GM23338 (cell line): ENCODE measurements around the gene MARCHF9. TPM values are rescaled to one million over a fixed set of nuclear protein-coding genes. Genes with fewer than 3 reads are reported as not detected.
A peak's percentile ranks its signal among the peaks of the same experiment; 100 is the strongest.

Experiments
- ATAC-seq: fragments of 200-7000 bp; cut with Tn5 transposase; 3 replicates; pipeline ENCODE4 v1.9.1; 2020
- DNase-seq: peaks from one replicate; pipeline ENCODE4 v3.0.0-alpha.2; 2015; ENCODE audit warnings: low spot score
- H2AFZ ChIP-seq: fragments of 200-600 bp; sonication (generic); 2 replicates; pipeline ENCODE4 v1.8.0; 2016; ENCODE audit warnings: antibody characterized with exemption, mild to moderate bottlenecking, moderate library complexity
- H3F3A ChIP-seq: fragments of 200-600 bp; sonication (generic); replicated peaks from 2 replicates; pipeline ENCODE4 v1.8.0; 2017; ENCODE audit warnings: antibody characterized with exemption, mixed run types, low read depth
- H3K27ac ChIP-seq: fragments of 200-600 bp; sonication (generic); 2 replicates; pipeline ENCODE4 v1.6.1; 2016; ENCODE audit warnings: low read depth
- H3K27me3 ChIP-seq: fragments of 200-600 bp; sonication (generic); 2 replicates; pipeline ENCODE4 v1.8.0; 2016; ENCODE audit warnings: mild to moderate bottlenecking, mixed run types, moderate library complexity; ENCODE audit not compliant: insufficient read depth
- H3K36me3 ChIP-seq: fragments of 200-600 bp; sonication (generic); 2 replicates; pipeline ENCODE4 v1.8.0; 2016; ENCODE audit warnings: mild to moderate bottlenecking; ENCODE audit not compliant: insufficient read depth
- H3K4me1 ChIP-seq: fragments of 200-600 bp; sonication (generic); 2 replicates; pipeline ENCODE4 v1.8.0; 2016; ENCODE audit warnings: mild to moderate bottlenecking, moderate library complexity; ENCODE audit not compliant: insufficient read depth
- H3K4me2 ChIP-seq: fragments of 200-600 bp; sonication (generic); 2 replicates; pipeline ENCODE4 v1.7.1; 2017; ENCODE audit warnings: mixed run types
- H3K4me3 ChIP-seq: fragments of 200-600 bp; sonication (generic); 2 replicates; pipeline ENCODE4 v1.6.1; 2016; ENCODE audit warnings: mixed run types
- H3K79me2 ChIP-seq: fragments of 200-600 bp; sonication (generic); replicated peaks from 2 replicates; pipeline ENCODE4 v1.8.0; 2017; ENCODE audit warnings: mild to moderate bottlenecking; ENCODE audit not compliant: insufficient read depth
- H3K9me2 ChIP-seq: fragments of 200-600 bp; sonication (generic); 2 replicates; pipeline ENCODE4 v1.8.0; 2017; ENCODE audit not compliant: insufficient read depth
- H4K20me1 ChIP-seq: fragments of 200-600 bp; sonication (generic); replicated peaks from 2 replicates; pipeline ENCODE4 v1.8.0; 2017; ENCODE audit warnings: mild to moderate bottlenecking; ENCODE audit not compliant: insufficient read depth
- H3K27ac Mint-ChIP-seq: 2 replicates; pipeline ENCODE4 v1.8.0; 2020; ENCODE audit warnings: inconsistent platforms, mild to moderate bottlenecking, moderate library complexity, mixed read lengths
- H3K27me3 Mint-ChIP-seq: 3 replicates; pipeline ENCODE4 v1.8.0; 2022; ENCODE audit warnings: low read depth, mild to moderate bottlenecking, moderate library complexity, mixed read lengths, inconsistent platforms; ENCODE audit not compliant: insufficient read depth, poor library complexity
- H3K36me3 Mint-ChIP-seq: 3 replicates; pipeline ENCODE4 v1.8.0; 2021; ENCODE audit warnings: low read depth, mild to moderate bottlenecking, inconsistent platforms, moderate library complexity, mixed read lengths
- H3K4me1 Mint-ChIP-seq: 3 replicates; pipeline ENCODE4 v1.8.0; 2020; ENCODE audit warnings: mild to moderate bottlenecking, inconsistent platforms, mixed read lengths
- H3K4me3 Mint-ChIP-seq: 3 replicates; pipeline ENCODE4 v1.8.0; 2021; ENCODE audit warnings: moderate library complexity, mild to moderate bottlenecking, inconsistent platforms, mixed read lengths
- H3K9me3 Mint-ChIP-seq: 3 replicates; pipeline ENCODE4 v1.8.0; 2020; ENCODE audit warnings: moderate library complexity, mild to moderate bottlenecking, inconsistent platforms, mixed read lengths
- CREB1 ChIP-seq: fragments of 250-450 bp; sonication (Bioruptor Pico); IDR thresholded peaks from 2 replicates; pipeline ENCODE4 v1.5.0; 2020; ENCODE audit warnings: low read depth, mild to moderate bottlenecking, moderate library complexity
- EZH2 ChIP-seq: fragments of 200-600 bp; sonication (generic); IDR thresholded peaks from one replicate; pipeline ENCODE4 v1.8.0; 2017; ENCODE audit warnings: antibody characterized with exemption, mild to moderate bottlenecking, low read depth; ENCODE audit not compliant: unreplicated experiment
- EZH2phosphoT487 ChIP-seq: fragments of 200-600 bp; sonication (generic); IDR thresholded peaks from one replicate; pipeline ENCODE4 v1.8.1; 2018; ENCODE audit warnings: antibody characterized with exemption; ENCODE audit not compliant: unreplicated experiment
- JUNB ChIP-seq: IDR thresholded peaks from one replicate; pipeline ENCODE4 v1.6.1; 2016; ENCODE audit warnings: antibody characterized with exemption; ENCODE audit not compliant: unreplicated experiment
- NANOG ChIP-seq: IDR thresholded peaks from 2 replicates; pipeline ENCODE4 v1.6.1; 2016; ENCODE audit warnings: antibody characterized with exemption, borderline replicate concordance
- POLR2AphosphoS5 ChIP-seq: IDR thresholded peaks from 2 replicates; pipeline ENCODE4 v1.6.1; 2016; ENCODE audit warnings: antibody characterized with exemption, low read depth
- REST ChIP-seq: IDR thresholded peaks from one replicate; pipeline ENCODE4 v1.6.1; 2018; ENCODE audit warnings: antibody characterized with exemption; ENCODE audit not compliant: unreplicated experiment
- STAT1 ChIP-seq: IDR thresholded peaks from one replicate; pipeline ENCODE4 v1.6.1; 2016; ENCODE audit warnings: antibody characterized with exemption; ENCODE audit not compliant: unreplicated experiment
- ZNF114 ChIP-seq: fragments of 250-450 bp; sonication (Bioruptor Pico); IDR thresholded peaks from 2 replicates; pipeline ENCODE4 v1.5.0; 2020; ENCODE audit warnings: mild to moderate bottlenecking, moderate library complexity
- ZNF331 ChIP-seq: fragments of 250-450 bp; sonication (Bioruptor Pico); IDR thresholded peaks from 2 replicates; pipeline ENCODE4 v1.5.0; 2020; ENCODE audit warnings: low read depth, mild to moderate bottlenecking, moderate library complexity
- polyA plus RNA-seq: library from polyadenylated mRNA; unstranded; fragments of >200 nt; fragmentation: Nextera tagmentation; extraction: Ambion mirVana; gene quantifications from 2 replicates; pipeline ENCODE4 v1.2.1, GENCODE V29; 2016
- total RNA-seq: library from RNA; depleted of rRNA; stranded (reverse); fragments of >200 nt; shearing (Covaris generic); gene quantifications from 2 replicates; pipeline ENCODE4 v1.2.3, GENCODE V29; 2014
- TF ChIP-seq, protein P1 (sequence below), 2 experiments: fragments of 200-600 bp in 1 of 2; sonication (generic) in 1 of 2; conservative IDR thresholded peaks; 2 replicates each; pipeline versions ENCODE4 v1.5.1 to v1.6.1; 2016 to 2017; ENCODE audit warnings: antibody characterized with exemption in 2 of 2, low read depth in 2 of 2, mild to moderate bottlenecking in 2 of 2, moderate library complexity in 1 of 2
- TF ChIP-seq, protein P2 (sequence below): fragments of 250-450 bp; sonication (Bioruptor Pico); IDR thresholded peaks from 2 replicates; pipeline ENCODE4 v1.5.0; 2020; ENCODE audit warnings: mild to moderate bottlenecking, moderate library complexity
- TF ChIP-seq, protein P3 (sequence below): IDR thresholded peaks from 2 replicates; pipeline ENCODE4 v1.6.1; 2016; ENCODE audit warnings: antibody characterized with exemption

The MARCHF9 gene
- total and polyA plus RNA-seq, 2 experiments from 2014 or later = 2.9 to 3.3 TPM

- Histone ChIP-seq H3K4me1 (peaks cover 19% of the 10 kb centered on the region), H3F3A (peaks cover 10% of the 10 kb centered on the region), H3K4me2 (no peak overlapping the region), H3K36me3 (no peaks in the 10 kb centered on the region), H3K27me3 (peaks cover 100% of the 10 kb centered on the region), H3K79me2 (no peaks in the 10 kb centered on the region), H3K4me3 (no peak overlapping the region), H3K27ac (no peak overlapping the region), H4K20me1 (no peaks in the 10 kb centered on the region; the same call in 1 of the 2 replicates), H2AFZ (no peak overlapping the region), H3K9me2 (no peaks in the 10 kb centered on the region)
- peaks cover 31% of the 10 kb centered on the region for H3K4me1 Mint-ChIP-seq
- peaks cover 2% of the 10 kb centered on the region for H3K9me3 Mint-ChIP-seq
- H3K4me3 Mint-ChIP-seq = peak overlapping the region; percentile 7; the same call in 1 of the 3 replicates
- peaks cover 91% of the 10 kb centered on the region for H3K27me3 Mint-ChIP-seq
- TF ChIP-seq, protein P1, sequence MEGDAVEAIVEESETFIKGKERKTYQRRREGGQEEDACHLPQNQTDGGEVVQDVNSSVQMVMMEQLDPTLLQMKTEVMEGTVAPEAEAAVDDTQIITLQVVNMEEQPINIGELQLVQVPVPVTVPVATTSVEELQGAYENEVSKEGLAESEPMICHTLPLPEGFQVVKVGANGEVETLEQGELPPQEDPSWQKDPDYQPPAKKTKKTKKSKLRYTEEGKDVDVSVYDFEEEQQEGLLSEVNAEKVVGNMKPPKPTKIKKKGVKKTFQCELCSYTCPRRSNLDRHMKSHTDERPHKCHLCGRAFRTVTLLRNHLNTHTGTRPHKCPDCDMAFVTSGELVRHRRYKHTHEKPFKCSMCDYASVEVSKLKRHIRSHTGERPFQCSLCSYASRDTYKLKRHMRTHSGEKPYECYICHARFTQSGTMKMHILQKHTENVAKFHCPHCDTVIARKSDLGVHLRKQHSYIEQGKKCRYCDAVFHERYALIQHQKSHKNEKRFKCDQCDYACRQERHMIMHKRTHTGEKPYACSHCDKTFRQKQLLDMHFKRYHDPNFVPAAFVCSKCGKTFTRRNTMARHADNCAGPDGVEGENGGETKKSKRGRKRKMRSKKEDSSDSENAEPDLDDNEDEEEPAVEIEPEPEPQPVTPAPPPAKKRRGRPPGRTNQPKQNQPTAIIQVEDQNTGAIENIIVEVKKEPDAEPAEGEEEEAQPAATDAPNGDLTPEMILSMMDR (conservative IDR thresholded peaks at IDR 0.05; ENCODE audit: low read depth in 2 of 2) = no peak
- TF ChIP-seq EZH2phosphoT487 (no peak), STAT1 (no peak), EZH2 (no peak), NANOG (no peak), ZNF331 (CRISPR knock-in tag) (no peak), POLR2AphosphoS5 (no peak), REST (no peak), JUNB (no peak), ZNF114 (CRISPR knock-in tag) (no peak), CREB1 (CRISPR knock-in tag) (no peak)
- TF ChIP-seq, protein P2, sequence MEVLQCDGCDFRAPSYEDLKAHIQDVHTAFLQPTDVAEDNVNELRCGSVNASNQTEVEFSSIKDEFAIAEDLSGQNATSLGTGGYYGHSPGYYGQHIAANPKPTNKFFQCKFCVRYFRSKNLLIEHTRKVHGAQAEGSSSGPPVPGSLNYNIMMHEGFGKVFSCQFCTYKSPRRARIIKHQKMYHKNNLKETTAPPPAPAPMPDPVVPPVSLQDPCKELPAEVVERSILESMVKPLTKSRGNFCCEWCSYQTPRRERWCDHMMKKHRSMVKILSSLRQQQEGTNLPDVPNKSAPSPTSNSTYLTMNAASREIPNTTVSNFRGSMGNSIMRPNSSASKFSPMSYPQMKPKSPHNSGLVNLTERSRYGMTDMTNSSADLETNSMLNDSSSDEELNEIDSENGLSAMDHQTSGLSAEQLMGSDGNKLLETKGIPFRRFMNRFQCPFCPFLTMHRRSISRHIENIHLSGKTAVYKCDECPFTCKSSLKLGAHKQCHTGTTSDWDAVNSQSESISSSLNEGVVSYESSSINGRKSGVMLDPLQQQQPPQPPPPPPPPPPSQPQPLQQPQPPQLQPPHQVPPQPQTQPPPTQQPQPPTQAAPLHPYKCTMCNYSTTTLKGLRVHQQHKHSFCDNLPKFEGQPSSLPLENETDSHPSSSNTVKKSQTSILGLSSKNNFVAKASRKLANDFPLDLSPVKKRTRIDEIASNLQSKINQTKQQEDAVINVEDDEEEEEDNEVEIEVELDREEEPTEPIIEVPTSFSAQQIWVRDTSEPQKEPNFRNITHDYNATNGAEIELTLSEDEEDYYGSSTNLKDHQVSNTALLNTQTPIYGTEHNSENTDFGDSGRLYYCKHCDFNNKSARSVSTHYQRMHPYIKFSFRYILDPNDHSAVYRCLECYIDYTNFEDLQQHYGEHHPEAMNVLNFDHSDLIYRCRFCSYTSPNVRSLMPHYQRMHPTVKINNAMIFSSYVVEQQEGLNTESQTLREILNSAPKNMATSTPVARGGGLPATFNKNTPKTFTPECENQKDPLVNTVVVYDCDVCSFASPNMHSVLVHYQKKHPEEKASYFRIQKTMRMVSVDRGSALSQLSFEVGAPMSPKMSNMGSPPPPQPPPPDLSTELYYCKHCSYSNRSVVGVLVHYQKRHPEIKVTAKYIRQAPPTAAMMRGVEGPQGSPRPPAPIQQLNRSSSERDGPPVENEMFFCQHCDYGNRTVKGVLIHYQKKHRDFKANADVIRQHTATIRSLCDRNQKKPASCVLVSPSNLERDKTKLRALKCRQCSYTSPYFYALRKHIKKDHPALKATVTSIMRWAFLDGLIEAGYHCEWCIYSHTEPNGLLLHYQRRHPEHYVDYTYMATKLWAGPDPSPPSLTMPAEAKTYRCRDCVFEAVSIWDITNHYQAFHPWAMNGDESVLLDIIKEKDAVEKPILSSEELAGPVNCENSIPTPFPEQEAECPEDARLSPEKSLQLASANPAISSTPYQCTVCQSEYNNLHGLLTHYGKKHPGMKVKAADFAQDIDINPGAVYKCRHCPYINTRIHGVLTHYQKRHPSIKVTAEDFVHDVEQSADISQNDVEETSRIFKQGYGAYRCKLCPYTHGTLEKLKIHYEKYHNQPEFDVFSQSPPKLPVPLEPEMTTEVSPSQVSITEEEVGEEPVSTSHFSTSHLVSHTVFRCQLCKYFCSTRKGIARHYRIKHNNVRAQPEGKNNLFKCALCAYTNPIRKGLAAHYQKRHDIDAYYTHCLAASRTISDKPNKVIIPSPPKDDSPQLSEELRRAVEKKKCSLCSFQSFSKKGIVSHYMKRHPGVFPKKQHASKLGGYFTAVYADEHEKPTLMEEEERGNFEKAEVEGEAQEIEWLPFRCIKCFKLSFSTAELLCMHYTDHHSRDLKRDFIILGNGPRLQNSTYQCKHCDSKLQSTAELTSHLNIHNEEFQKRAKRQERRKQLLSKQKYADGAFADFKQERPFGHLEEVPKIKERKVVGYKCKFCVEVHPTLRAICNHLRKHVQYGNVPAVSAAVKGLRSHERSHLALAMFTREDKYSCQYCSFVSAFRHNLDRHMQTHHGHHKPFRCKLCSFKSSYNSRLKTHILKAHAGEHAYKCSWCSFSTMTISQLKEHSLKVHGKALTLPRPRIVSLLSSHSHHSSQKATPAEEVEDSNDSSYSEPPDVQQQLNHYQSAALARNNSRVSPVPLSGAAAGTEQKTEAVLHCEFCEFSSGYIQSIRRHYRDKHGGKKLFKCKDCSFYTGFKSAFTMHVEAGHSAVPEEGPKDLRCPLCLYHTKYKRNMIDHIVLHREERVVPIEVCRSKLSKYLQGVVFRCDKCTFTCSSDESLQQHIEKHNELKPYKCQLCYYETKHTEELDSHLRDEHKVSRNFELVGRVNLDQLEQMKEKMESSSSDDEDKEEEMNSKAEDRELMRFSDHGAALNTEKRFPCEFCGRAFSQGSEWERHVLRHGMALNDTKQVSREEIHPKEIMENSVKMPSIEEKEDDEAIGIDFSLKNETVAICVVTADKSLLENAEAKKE (CRISPR knock-in tag) = no peak
- TF ChIP-seq, protein P3, sequence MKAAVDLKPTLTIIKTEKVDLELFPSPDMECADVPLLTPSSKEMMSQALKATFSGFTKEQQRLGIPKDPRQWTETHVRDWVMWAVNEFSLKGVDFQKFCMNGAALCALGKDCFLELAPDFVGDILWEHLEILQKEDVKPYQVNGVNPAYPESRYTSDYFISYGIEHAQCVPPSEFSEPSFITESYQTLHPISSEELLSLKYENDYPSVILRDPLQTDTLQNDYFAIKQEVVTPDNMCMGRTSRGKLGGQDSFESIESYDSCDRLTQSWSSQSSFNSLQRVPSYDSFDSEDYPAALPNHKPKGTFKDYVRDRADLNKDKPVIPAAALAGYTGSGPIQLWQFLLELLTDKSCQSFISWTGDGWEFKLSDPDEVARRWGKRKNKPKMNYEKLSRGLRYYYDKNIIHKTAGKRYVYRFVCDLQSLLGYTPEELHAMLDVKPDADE = no peak
- H3K27ac Mint-ChIP-seq = no peak overlapping the region
- DNase-seq (no peak), ATAC-seq (no peak)
- H3K36me3 Mint-ChIP-seq = no peaks in the 10 kb centered on the region; the same call in 2 of the 3 replicates
These were observed 20.3 kb upstream of the MARCHF9 start for GRCh38 chr12:57734591-57734990.
